Amniotic stem cell (primary cell): Measurements from ENCODE around the gene MARCHF4.

Experiments used
- DNase-seq: peaks from one replicate; lab custom pipeline; 2025; lab: John Stamatoyannopoulos, UW

MARCHF4 gene

DNA sequence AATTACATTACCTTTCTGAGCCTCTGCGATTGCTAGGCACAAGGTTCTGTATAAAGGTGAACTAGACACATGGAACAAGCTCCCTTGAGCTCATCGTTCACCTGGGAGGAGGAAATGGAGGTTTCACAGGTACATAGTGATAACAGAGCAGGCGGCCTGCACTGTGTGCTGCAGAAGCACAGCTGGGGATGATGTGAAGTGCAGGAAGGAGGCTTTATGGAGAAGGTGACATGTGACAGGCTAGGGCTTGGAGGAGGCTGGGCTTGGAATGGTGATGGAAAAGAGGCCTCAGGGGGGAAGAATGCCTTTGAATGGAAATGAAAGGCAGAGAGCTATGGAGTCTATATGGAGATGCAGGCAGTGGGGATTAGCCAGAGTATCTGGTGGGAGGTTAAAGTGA lies 22.9 kb downstream of the MARCHF4 start:
- DNase-seq = no peak

DNA sequence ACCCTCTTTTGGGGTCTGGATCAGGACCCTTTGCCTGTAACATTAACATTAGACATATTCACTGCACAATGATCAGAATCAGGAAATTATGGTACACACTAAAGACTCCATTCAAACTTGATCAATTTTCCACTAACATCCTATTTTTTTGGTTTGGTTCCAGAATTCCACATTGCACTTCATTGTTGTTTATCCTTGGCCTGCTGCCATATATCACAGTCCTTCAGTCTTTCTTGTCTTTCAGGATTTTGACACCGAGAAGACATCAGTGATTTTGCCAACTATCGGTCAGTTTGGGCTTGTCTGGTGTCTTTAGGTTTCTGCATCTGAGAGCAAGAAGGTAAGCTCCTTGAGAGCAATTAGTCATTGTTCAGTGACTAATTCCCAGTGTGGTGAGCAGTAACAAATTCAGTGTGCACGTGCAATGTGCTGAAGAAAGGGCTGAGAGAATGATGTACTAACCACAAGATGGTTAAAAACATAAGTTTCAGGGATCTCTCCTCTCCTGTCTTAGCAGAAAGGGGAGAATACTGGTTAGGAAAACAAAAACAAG lies 23.5 kb downstream of the MARCHF4 start:
- no peak for DNase-seq

DNA sequence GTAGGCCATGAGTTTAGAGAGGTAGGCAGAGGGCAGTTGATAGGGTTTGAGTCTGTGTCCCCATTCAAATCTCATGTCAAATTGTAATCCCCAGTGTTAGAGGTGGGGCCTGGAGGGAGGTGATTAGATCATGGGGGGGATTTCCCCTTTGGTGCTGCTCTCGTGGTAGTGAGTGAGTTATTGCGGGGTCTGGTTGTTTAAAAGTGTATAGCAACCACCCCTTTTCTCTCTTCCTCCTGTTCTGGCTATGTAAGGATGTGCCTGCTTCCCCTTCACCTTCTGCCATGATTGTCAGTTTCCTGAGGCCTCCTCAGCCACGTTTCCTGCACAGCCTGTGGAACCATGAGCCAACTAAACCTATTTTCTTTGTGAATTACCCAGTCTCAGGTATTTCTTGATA lies 25.5 kb downstream of the MARCHF4 start:
- DNase-seq = no peak

DNA sequence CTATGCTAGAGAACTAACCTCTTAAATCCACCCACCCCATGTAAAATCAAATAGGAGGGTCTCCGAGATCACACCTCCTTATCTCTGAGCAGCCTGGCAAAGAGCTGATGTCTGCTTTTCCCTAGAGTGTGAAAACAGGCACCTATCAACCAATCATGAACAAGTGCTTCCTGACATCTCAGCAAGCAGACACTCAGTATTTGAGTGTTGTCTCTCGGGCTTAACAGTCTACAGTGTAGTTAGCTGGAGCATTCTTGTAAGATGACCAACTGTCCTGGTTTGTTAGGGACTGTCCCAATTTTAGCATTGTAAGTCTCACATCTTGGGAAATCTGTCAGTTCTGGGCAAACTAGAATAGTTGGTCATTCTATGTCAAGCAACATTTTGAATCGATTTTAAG lies 26.4 kb downstream of the MARCHF4 start:
- no peak for DNase-seq

DNA sequence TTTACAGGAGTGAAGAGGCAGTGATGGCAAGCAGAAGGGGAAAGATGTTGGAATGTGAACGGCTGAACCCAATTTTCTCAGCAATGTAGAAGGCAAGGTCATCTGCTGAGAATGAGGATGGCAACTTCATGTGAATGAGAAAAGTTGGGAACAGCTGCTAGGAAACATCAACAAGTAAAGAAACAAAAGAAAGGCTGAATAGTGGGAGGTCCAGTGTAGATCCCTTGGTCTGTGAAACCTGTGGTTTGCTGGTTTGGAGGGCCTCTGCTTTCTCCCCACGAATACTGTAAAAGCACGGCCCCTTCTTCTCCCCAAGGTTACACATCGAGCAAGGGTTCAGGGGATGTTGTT lies 27.4 kb downstream of the MARCHF4 start:
- no peak for DNase-seq

DNA sequence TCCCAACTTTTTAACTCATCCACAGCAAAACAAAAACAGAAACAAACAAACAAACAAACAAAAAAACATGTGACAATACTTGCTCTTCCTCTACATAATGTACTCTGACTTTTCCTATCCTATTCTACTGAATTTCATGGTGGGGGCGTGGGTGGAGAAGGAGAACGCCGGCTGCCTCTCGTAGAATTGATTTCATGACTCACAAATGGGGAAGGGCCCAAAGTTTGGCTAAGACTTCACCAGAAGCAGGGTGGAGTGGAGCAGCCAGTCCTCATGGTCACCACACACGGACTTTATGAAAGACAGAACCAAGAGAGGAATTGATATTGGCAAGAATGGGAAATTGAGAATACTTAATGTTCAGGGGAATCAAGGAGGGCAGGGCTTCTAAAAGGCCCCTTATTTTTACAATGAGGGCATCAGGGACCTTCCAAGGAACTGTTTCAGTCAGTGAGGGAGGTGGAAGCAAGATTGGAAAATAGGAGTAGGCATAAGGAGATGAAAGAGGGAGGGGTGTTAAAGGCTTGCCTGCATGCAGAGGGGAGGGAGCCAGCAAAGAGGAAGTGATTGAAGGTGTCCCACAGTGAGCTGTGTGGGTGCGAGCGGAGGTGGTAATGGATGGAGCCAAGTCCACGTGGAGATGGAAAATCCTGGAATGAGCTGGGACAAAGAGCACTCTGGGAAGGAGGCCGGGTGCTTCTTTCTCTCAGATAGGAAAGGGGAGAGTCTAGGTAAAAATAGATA lies 27.9 kb downstream of the MARCHF4 start:
- DNase-seq = no peak

DNA sequence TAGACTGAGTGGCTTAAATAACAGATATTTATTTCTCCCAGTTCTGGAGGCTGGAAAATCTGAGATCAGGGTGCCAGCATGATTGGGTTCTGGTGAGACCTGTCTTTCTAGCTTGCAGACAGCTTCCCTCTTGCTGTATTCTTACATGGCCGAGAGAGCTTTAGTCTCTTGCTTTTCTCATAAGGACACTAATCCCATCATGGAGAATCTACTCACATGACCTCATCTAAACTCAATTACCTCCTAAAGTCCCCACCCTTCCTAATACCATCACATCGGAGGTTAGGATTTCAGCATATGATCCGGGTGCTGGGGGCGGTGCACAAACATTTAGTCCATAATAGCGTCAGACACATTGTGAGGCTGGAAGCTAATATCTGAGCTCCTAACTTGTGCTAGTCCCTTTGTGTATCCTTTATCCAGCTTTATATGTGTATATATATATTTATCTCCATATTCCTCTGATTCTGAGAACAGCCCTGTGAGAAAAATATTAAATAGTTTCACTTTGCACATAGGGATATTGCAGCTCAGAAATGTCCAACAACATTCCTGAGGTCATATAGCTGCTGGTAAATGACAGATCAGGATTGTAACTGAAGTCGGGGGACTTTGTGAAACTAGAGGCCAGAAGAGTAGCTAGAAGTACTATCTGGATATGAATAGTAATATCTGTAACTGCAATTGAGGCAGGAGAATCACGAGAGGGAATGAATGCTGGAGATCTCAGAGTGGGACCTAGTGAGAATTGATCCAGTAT lies 28.9 kb downstream of the MARCHF4 start:
- DNase-seq = no peak

DNA sequence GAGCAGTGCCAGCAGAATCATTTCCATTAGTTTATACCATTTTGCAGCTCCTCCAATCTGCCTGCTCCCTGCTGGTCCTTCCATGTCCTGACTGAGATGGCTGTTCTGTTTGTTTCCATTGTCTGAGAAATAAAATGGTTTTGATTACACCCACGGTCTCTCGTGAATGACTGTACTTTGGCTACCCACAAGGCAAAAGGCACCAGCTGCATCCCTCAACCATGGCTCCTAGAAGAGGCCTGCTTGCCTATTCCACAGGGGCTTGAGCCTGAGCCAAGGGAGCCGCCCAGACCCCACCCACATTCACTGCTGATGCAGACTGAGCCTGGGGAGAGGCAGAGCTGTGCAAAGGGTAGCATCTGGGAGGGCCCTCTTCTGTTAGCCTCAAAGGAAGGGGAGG lies 31.2 kb downstream of the MARCHF4 start:
- DNase-seq = no peak

DNA sequence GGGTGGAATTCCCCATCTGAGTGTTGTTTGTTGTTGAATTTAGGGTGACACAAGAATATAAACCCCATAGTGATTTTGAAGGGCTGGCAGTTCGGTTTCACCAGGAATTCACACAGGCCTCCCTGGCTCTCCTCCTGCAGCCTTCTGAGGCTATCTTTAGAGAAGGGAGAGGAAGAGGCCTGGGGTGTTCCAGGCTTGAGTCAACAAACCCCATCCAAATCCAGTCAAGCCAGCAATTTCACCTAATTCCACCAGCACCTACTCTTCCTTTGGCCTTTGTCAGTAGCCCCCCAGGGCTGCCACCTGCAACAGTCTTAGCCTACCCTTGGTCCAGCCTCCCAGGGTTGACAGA lies 32.0 kb downstream of the MARCHF4 start:
- no peak for DNase-seq

DNA sequence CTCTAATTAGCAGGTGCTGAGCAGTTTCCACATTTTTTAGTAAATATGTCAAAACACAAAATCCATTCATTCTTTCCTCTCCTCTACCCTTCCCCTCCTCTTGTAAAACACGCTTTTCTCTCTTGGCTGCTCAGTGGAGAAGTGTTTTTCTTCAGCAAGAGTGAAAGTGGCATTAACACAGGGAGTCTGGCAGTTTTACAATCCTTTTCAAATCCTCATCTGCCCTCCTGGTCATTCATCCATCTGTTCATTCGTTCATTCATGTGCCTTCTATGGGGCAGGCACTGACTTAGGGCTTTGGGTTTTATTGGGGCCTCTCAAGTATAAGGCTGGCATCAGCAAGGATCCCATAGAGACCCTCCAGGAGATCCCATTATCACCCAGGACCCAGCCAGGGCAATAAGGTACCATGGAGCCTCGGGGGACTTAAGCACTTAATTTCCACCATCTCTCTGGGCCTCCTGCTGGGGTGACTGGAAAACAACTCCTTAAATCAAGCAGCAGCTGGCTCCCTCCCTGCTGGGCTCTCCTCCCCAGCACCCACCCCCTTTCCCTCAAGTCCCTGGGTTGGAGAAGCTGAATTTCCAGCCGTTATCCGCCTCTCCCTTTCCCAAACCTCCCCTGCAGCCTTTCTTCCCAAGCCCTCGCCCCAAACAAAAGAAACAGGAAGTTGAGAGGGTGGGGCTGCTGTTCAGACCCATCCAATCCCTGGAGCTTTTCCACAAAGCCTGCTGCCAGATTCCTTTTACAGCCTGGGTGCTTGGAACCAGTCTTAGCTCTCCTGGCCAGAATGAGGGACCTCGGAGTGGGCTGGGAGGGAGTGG lies 32.6 kb downstream of the MARCHF4 start:
- no peak for DNase-seq

DNA sequence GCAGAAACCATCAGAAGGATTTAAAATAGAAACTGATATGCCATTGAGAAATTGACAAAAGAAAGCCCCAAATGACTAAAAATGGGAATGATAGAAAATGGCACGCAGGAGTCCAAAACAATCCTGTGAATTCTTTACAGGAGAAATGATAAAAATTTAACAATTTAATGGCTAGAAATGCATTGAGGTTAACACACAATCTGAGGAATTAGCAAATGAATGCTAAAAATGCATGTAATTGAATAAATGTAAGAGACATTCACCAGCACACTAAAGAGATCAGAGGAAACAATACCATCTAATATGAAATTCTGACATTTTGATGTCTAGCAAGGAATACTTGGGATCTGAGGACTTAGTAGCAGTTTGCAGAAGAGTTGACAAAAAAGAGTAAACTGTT lies 37.0 kb downstream of the MARCHF4 start:
- no peak for DNase-seq

DNA sequence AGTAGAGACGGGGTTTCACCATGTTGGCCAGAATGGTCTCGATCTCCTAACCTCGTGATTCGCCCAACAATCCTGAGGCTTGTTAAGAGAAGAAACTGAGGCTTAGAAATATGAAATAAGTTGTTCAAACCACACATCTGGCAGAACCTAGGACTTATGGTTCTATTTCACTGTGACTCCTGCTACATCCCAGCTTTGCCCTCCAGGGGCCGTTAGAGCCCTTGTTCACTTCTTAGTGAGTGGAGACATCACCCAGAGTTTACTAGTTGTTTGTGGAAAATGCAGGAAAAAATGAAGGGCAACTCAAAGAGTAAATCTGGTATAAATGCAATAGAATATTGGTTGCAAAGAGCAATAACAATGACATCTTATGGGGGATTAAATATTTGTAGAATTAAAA lies 43.9 kb downstream of the MARCHF4 start:
- DNase-seq = no peak

DNA sequence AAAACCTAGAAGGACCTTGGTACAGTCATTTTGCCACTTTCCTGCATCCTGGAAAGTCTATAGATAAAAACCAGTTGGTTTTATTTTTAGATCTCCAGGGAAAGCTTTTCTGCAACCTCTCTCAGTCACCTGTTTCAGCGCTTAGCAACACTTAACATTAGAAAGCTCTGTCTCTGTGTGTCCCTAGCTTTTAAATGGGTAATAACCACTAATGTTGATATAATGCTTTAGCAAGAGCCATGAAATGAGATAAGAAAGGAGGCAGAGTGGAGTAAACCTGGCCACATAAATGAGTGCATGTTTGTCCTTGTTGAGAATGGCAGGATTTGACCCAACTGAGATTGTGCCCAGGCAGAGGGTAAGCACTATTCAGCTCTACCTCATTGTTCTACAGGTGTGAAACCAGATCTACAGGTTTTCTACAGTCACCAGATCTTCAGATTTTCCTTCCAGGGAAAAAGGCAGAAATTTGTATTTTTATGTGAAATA lies 44.8 kb downstream of the MARCHF4 start:
- DNase-seq = no peak
